Vagina (tissue), 2 donors: ENCODE measurements around the gene LILRB3.

Experiments
- CTCF ChIP-seq, 3 experiments: fragments of 450-650 bp in 2 of 3; fragments of 200-600 bp in 1 of 3; sonication (generic) in 1 of 3; IDR thresholded peaks; one replicate each; pipeline ENCODE4 v1.5.1; 2017 to 2019; ENCODE audit warnings: antibody characterized with exemption in 3 of 3, mild to moderate bottlenecking in 2 of 3, moderate library complexity in 2 of 3
- POLR2A ChIP-seq, 2 donors: fragments of 450-650 bp; IDR thresholded peaks; one replicate each; pipeline ENCODE4 v1.6.1; 2017; ENCODE audit warnings: antibody characterized with exemption in 2 of 2, mild to moderate bottlenecking in 2 of 2, moderate library complexity in 2 of 2
- POLR2AphosphoS5 ChIP-seq, 2 donors: sonication (generic); formaldehyde crosslinking; IDR thresholded peaks; one replicate each; pipeline ENCODE4 v1.9.0; 2017; ENCODE audit warnings: antibody characterized with exemption in 2 of 2, mild to moderate bottlenecking in 2 of 2, low read depth in 1 of 2; ENCODE audit not compliant: insufficient read depth in 1 of 2

- TF ChIP-seq CTCF (IDR thresholded peaks at IDR 0.05) (no peak), POLR2A (IDR thresholded peaks at IDR 0.05) (no peak), POLR2AphosphoS5 (IDR thresholded peaks at IDR 0.05; ENCODE audit: insufficient read depth in 1 of 2, low read depth in 1 of 2) (no peak)
These were observed 44.1 kb downstream of the LILRB3 start for GRCh38 chr19:54178581-54179261.
